Hepatocyte (in vitro differentiated cells): ENCODE measurements around the gene SLC22A31.

ENCODE experiments used
- EZH2 ChIP-seq: fragments of 200-600 bp; sonication (generic); IDR thresholded peaks from 2 replicates; pipeline ENCODE4 v1.6.1; 2016; ENCODE audit warnings: antibody characterized with exemption, mild to moderate bottlenecking, borderline replicate concordance
- EZH2phosphoT487 ChIP-seq: fragments of 200-600 bp; sonication (generic); IDR thresholded peaks from one replicate; pipeline ENCODE4 v1.6.1; 2018; ENCODE audit warnings: antibody characterized with exemption, mild to moderate bottlenecking, low read depth, moderate library complexity; ENCODE audit not compliant: unreplicated experiment, severe bottlenecking
- TF ChIP-seq, protein P1 (sequence below): fragments of 200-600 bp; sonication (generic); IDR thresholded peaks from 2 replicates; pipeline ENCODE4 v1.5.1; 2016; ENCODE audit warnings: antibody characterized with exemption, mild to moderate bottlenecking; ENCODE audit not compliant: poor library complexity

DNA sequence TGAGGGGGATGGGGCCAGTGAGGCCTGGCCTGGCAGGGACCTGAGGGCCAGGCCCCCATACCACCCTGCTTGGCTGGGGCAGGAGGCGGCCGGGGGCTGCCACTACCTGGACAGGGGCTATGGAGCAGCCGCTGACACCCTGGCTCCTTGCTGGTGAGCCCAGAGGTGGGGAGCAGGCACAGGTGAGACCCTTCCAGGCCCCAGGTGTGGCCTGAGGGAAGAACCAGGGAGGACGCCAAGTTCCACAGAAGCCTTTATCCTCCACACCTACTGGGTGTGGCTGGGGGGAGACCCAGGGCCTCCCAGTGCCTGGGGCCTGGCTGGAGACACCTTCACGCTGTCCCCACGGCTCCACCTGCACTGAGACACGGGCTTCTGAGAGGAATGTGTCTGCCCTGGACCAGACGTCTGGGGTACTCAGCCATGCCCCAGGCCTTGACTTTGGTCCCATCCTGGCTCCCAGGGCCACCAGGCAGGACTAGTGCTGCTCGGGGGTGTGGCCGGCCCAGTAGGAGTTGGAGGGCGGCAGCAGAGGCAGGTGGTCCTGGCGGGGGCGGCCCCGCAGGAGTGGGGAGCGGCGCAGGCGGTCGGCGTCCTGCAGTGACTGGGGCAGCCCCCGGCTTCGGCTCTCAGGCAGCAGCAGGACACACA, 4.7 kb downstream of the SLC22A31 start:
- TF ChIP-seq, protein P1, sequence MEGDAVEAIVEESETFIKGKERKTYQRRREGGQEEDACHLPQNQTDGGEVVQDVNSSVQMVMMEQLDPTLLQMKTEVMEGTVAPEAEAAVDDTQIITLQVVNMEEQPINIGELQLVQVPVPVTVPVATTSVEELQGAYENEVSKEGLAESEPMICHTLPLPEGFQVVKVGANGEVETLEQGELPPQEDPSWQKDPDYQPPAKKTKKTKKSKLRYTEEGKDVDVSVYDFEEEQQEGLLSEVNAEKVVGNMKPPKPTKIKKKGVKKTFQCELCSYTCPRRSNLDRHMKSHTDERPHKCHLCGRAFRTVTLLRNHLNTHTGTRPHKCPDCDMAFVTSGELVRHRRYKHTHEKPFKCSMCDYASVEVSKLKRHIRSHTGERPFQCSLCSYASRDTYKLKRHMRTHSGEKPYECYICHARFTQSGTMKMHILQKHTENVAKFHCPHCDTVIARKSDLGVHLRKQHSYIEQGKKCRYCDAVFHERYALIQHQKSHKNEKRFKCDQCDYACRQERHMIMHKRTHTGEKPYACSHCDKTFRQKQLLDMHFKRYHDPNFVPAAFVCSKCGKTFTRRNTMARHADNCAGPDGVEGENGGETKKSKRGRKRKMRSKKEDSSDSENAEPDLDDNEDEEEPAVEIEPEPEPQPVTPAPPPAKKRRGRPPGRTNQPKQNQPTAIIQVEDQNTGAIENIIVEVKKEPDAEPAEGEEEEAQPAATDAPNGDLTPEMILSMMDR: no peak
- no peak for TF ChIP-seq EZH2
- no peak for TF ChIP-seq EZH2phosphoT487
